Upper lobe of left lung (tissue), 6 donors: Measurements from ENCODE around the gene SYNJ2. TPM values are rescaled to one million over a fixed set of nuclear protein-coding genes. Genes with fewer than 3 reads are reported as not detected.

Source experiments
- ATAC-seq, 2 donors: fragments of 200-7000 bp; cut with Tn5 transposase; one replicate each; pipeline ENCODE4 v1.9.1; 2022; ENCODE audit warnings: mild to moderate bottlenecking in 2 of 2, moderate library complexity in 2 of 2; ENCODE audit not compliant: low FRiP score in 2 of 2
- DNase-seq, 2 donors: peaks; one replicate each; pipeline ENCODE4 v3.0.0-alpha.2; 2019 to 2020
- H3K27ac ChIP-seq, 4 donors: fragments of 200-600 bp; sonication (generic); one replicate each; pipeline ENCODE4 v1.5.1; 2016 to 2019
- H3K27me3 ChIP-seq, 4 donors: fragments of 200-600 bp; sonication (generic); one replicate each; pipeline ENCODE4 v1.5.1; 2017 to 2019
- H3K36me3 ChIP-seq, 4 donors: fragments of 200-600 bp; sonication (generic); one replicate each; pipeline ENCODE4 v1.5.1; 2016 to 2019
- H3K4me1 ChIP-seq, 4 donors: fragments of 200-600 bp; sonication (generic); one replicate each; pipeline ENCODE4 v1.5.1; 2018 to 2019
- H3K4me3 ChIP-seq, 4 donors: fragments of 200-600 bp; sonication (generic); one replicate each; pipeline ENCODE4 v1.5.1; 2017 to 2019; ENCODE audit warnings: mild to moderate bottlenecking in 2 of 4, moderate library complexity in 1 of 4
- H3K9me3 ChIP-seq, 4 donors: fragments of 200-600 bp; sonication (generic); one replicate each; pipeline ENCODE4 v1.5.1; 2018 to 2019
- CTCF ChIP-seq, 6 experiments: fragments of 450-650 bp in 4 of 6; fragments of 200-600 bp in 2 of 6; sonication (generic) in 2 of 6; IDR thresholded peaks; one replicate each; pipeline ENCODE4 v1.5.1; 2016 to 2019; ENCODE audit warnings: antibody characterized with exemption in 6 of 6
- EP300 ChIP-seq, 4 donors: sonication (generic); formaldehyde crosslinking; IDR thresholded peaks; one replicate each; pipeline ENCODE4 v1.5.1; 2017; ENCODE audit warnings: antibody characterized with exemption in 4 of 4, control low read depth in 2 of 4
- POLR2A ChIP-seq, 4 donors: fragments of 450-650 bp; IDR thresholded peaks; one replicate each; pipeline ENCODE4 v1.5.1; 2016 to 2017; ENCODE audit warnings: antibody characterized with exemption in 4 of 4, mild to moderate bottlenecking in 2 of 4
- POLR2AphosphoS5 ChIP-seq, 2 donors: sonication (generic); formaldehyde crosslinking; IDR thresholded peaks; one replicate each; pipeline ENCODE4 v1.5.1; 2017; ENCODE audit warnings: antibody characterized with exemption in 2 of 2
- WGBS, 2 donors: methylation state at CpG; one replicate each; pipeline ENCODE4 v1.1.5; 2017 to 2018; 5-methylcytosine and 5-hydroxymethylcytosine counted together
- total RNA-seq, 6 donors: library from RNA; depleted of rRNA in 4 of 6; stranded (reverse); fragments of >200 nt in 4 of 6; gene quantifications; one replicate each; pipeline versions ENCODE4 v1.1.0 to v1.2.1, GENCODE V29; 2016 to 2021
- donor health status: DM: no; HTN: no; CAD: no; lungs with moderate emphysema.
- donor health status: DM: no; HTN: yes; CAD: no; lungs with severe emphysema.

The SYNJ2 gene
- total RNA-seq, 6 donors from 2014 or later, result 3.0 to 7.7 (median 4.2) TPM

- H3K27ac ChIP-seq, result no peak overlapping the region
- no peaks in the 10 kb centered on the region for H3K27me3 ChIP-seq
- no peak for ATAC-seq
- no peak for DNase-seq
- H3K4me1 ChIP-seq, result peaks cover 0 to 2% (median 0%) of the 10 kb centered on the region in 4 donors
- 88% methylated on average over 20 of the region's 20 CpGs for WGBS, 2 donors
- TF ChIP-seq POLR2AphosphoS5 (IDR thresholded peaks at IDR 0.05), result no peak
- TF ChIP-seq CTCF (IDR thresholded peaks at IDR 0.05), result no peak
- TF ChIP-seq EP300 (IDR thresholded peaks at IDR 0.05), result no peak
- no peak for TF ChIP-seq POLR2A (IDR thresholded peaks at IDR 0.05)
- H3K4me3 ChIP-seq, result no peak overlapping the region
- no peaks in the 10 kb centered on the region for H3K9me3 ChIP-seq
- no peaks in the 10 kb centered on the region for H3K36me3 ChIP-seq
Observed at GRCh38 chr6:158046201-158047126, 64.8 kb downstream of the SYNJ2 start.

- no peaks in the 10 kb centered on the region for H3K9me3 ChIP-seq
- DNase-seq (no peak), ATAC-seq (no peak)
- H3K27me3 ChIP-seq, result no peaks in the 10 kb centered on the region
- no peaks in the 10 kb centered on the region for H3K4me1 ChIP-seq
- no peak overlapping the region for H3K27ac ChIP-seq
- 67 to 90% methylated on average over 8 to 10 of the region's 10 CpGs for WGBS, 2 donors
- TF ChIP-seq EP300 (IDR thresholded peaks at IDR 0.05) (no peak), POLR2A (IDR thresholded peaks at IDR 0.05) (no peak), POLR2AphosphoS5 (IDR thresholded peaks at IDR 0.05) (no peak), CTCF (IDR thresholded peaks at IDR 0.05) (no peak)
- no peaks in the 10 kb centered on the region for H3K36me3 ChIP-seq
- H3K4me3 ChIP-seq, result no peak overlapping the region
Observed at GRCh38 chr6:158047127-158047518, 65.5 kb downstream of the SYNJ2 start.

- 84 to 85% methylated on average over 9 of the region's 9 CpGs for WGBS, 2 donors
- Histone ChIP-seq H3K27ac (no peak overlapping the region), H3K4me1 (no peaks in the 10 kb centered on the region), H3K9me3 (no peaks in the 10 kb centered on the region), H3K4me3 (no peak overlapping the region), H3K27me3 (no peaks in the 10 kb centered on the region), H3K36me3 (no peaks in the 10 kb centered on the region)
- DNase-seq (no peak), ATAC-seq (no peak)
- TF ChIP-seq POLR2AphosphoS5 (IDR thresholded peaks at IDR 0.05) (no peak), EP300 (IDR thresholded peaks at IDR 0.05) (no peak), CTCF (IDR thresholded peaks at IDR 0.05) (no peak), POLR2A (IDR thresholded peaks at IDR 0.05) (no peak)
Observed at GRCh38 chr6:158047563-158048323, 66.1 kb downstream of the SYNJ2 start.

- no peak for TF ChIP-seq POLR2A (IDR thresholded peaks at IDR 0.05)
- TF ChIP-seq CTCF (IDR thresholded peaks at IDR 0.05), result no peak
- TF ChIP-seq EP300 (IDR thresholded peaks at IDR 0.05), result no peak
- no peak for TF ChIP-seq POLR2AphosphoS5 (IDR thresholded peaks at IDR 0.05)
- no peak for DNase-seq
Observed at GRCh38 chr6:158048589-158048988, 66.9 kb downstream of the SYNJ2 start.

More at GRCh38 chr6:158048589-158048988, 66.9 kb downstream of the SYNJ2 start:
- Histone ChIP-seq H3K9me3 (no peaks in the 10 kb centered on the region), H3K27me3 (no peaks in the 10 kb centered on the region), H3K36me3 (no peaks in the 10 kb centered on the region), H3K4me1 (no peaks in the 10 kb centered on the region), H3K4me3 (no peak overlapping the region), H3K27ac (no peak overlapping the region)
- ATAC-seq, result no peak
- 92 to 95% methylated on average over 6 to 7 of the region's 7 CpGs for WGBS, 2 donors
